GM23248 (cell line): ENCODE measurements around the gene TMEM108. TPM values are rescaled to one million over a fixed set of nuclear protein-coding genes. Genes with fewer than 3 reads are reported as not detected.

Source experiments
- DNase-seq: peaks from one replicate; pipeline ENCODE4 v3.0.0-alpha.2; 2015
- H2AFZ ChIP-seq: fragments of 200-600 bp; sonication (generic); 2 replicates; pipeline ENCODE4 v1.6.1; 2016; ENCODE audit warnings: antibody characterized with exemption
- H3F3A ChIP-seq: fragments of 200-600 bp; sonication (generic); 2 replicates; pipeline ENCODE4 v1.6.1; 2016; ENCODE audit warnings: mild to moderate bottlenecking, antibody characterized with exemption, mixed run types; ENCODE audit not compliant: insufficient read depth
- H3K27ac ChIP-seq: fragments of 200-600 bp; sonication (generic); 2 replicates; pipeline ENCODE4 v1.5.1; 2016; ENCODE audit warnings: mild to moderate bottlenecking
- H3K27me3 ChIP-seq: fragments of 200-600 bp; sonication (generic); replicated peaks from 2 replicates; pipeline ENCODE4 v1.6.1; 2016; ENCODE audit warnings: mild to moderate bottlenecking; ENCODE audit not compliant: insufficient read depth
- H3K36me3 ChIP-seq: fragments of 200-600 bp; sonication (generic); 2 replicates; pipeline ENCODE4 v1.6.1; 2016; ENCODE audit warnings: low read depth, mild to moderate bottlenecking
- H3K4me1 ChIP-seq: fragments of 200-600 bp; sonication (generic); 2 replicates; pipeline ENCODE4 v1.6.1; 2016; ENCODE audit warnings: mild to moderate bottlenecking; ENCODE audit not compliant: insufficient read depth
- H3K4me2 ChIP-seq: fragments of 200-600 bp; sonication (generic); one replicate; pipeline ENCODE4 v1.6.1; 2016; ENCODE audit warnings: mild to moderate bottlenecking; ENCODE audit not compliant: unreplicated experiment
- H3K4me3 ChIP-seq: fragments of 200-600 bp; sonication (generic); 2 replicates; pipeline ENCODE4 v1.5.1; 2016; ENCODE audit warnings: mild to moderate bottlenecking
- H3K79me2 ChIP-seq: fragments of 200-600 bp; sonication (generic); 2 replicates; pipeline ENCODE4 v1.6.1; 2016; ENCODE audit warnings: mild to moderate bottlenecking; ENCODE audit not compliant: insufficient read depth
- H3K9ac ChIP-seq: fragments of 200-600 bp; sonication (generic); 2 replicates; pipeline ENCODE4 v1.6.1; 2016; ENCODE audit warnings: mild to moderate bottlenecking
- H3K9me2 ChIP-seq: fragments of 200-600 bp; sonication (generic); 2 replicates; pipeline ENCODE4 v1.6.1; 2016; ENCODE audit warnings: mixed run types, mild to moderate bottlenecking, moderate library complexity; ENCODE audit not compliant: insufficient read depth
- H3K9me3 ChIP-seq: fragments of 200-600 bp; sonication (generic); one replicate; pipeline ENCODE4 v1.6.1; 2017; ENCODE audit warnings: low read depth
- H4K20me1 ChIP-seq: fragments of 200-600 bp; sonication (generic); 2 replicates; pipeline ENCODE4 v1.6.0; 2016; ENCODE audit not compliant: insufficient read depth
- EZH2 ChIP-seq: fragments of 200-600 bp; sonication (generic); IDR thresholded peaks from 2 replicates; pipeline ENCODE4 v1.6.1; 2018; ENCODE audit warnings: antibody characterized with exemption, mild to moderate bottlenecking; ENCODE audit not compliant: insufficient read depth, poor library complexity, severe bottlenecking
- EZH2phosphoT487 ChIP-seq: fragments of 200-600 bp; sonication (generic); IDR thresholded peaks from 2 replicates; pipeline ENCODE4 v1.6.1; 2018; ENCODE audit warnings: antibody characterized with exemption, moderate library complexity, mild to moderate bottlenecking, low read depth; ENCODE audit not compliant: insufficient read depth
- WGBS, 2 experiments: methylation state at CpG; one replicate each; pipeline ENCODE4 v1.1.6; 2015 to 2017; ENCODE audit warnings: low lambda C conversion rate in 2 of 2, low coverage in 1 of 2; ENCODE audit errors: missing lambda C conversion rate in 2 of 2; 5-methylcytosine and 5-hydroxymethylcytosine counted together
- in situ Hi-C: fragments of 300-500 bp; cut with MboI; formaldehyde crosslinking; loops from 2 replicates; pipeline ENCODE4 v1.15.0; 2020
- polyA plus RNA-seq: library from polyadenylated mRNA; unstranded; fragments of >200 nt; fragmentation: Nextera tagmentation; extraction: Ambion mirVana; gene quantifications from 2 replicates; pipeline ENCODE4 v1.2.1, GENCODE V29; 2016
- total RNA-seq: library from RNA; depleted of rRNA; stranded (reverse); fragments of >200 nt; shearing (Covaris generic); gene quantifications from 2 replicates; pipeline ENCODE4 v1.2.3, GENCODE V29; 2014

The TMEM108 gene
- total and polyA plus RNA-seq, 2 experiments from 2014 or later: not detected

- in situ Hi-C loops: no loop called here
Observed at GRCh38 chr3:133196527-133196926, 158.3 kb downstream of the TMEM108 start.

GRCh38 chr3:133197619-133198018, 159.4 kb downstream of the TMEM108 start:
- no peak overlapping the region for H3K4me2 ChIP-seq
- H3K9ac ChIP-seq: no peak overlapping the region
- H3K9me2 ChIP-seq: no peaks in the 10 kb centered on the region
- H3K79me2 ChIP-seq: no peaks in the 10 kb centered on the region
- H3K4me3 ChIP-seq: no peak overlapping the region
- in situ Hi-C loops: no loop called here
- no peaks in the 10 kb centered on the region for H3K4me1 ChIP-seq
- no peak overlapping the region for H3K27ac ChIP-seq
- H4K20me1 ChIP-seq: no peaks in the 10 kb centered on the region
- no peaks in the 10 kb centered on the region for H3K9me3 ChIP-seq
- no peaks in the 10 kb centered on the region for H3K27me3 ChIP-seq
- 9 to 13% methylated on average over 1 of the region's 1 CpG for WGBS, 2 experiments
- H3K36me3 ChIP-seq: no peaks in the 10 kb centered on the region
- no peaks in the 10 kb centered on the region for H3F3A ChIP-seq
- DNase-seq: no peak
- no peak overlapping the region for H2AFZ ChIP-seq
- TF ChIP-seq EZH2: no peak
- TF ChIP-seq EZH2phosphoT487: no peak

More at GRCh38 chr3:133196527-133196926, 158.3 kb downstream of the TMEM108 start:
- H3K27me3 ChIP-seq: no peaks in the 10 kb centered on the region
- no peaks in the 10 kb centered on the region for H3K79me2 ChIP-seq
- no peak overlapping the region for H3K9ac ChIP-seq
- DNase-seq: no peak
- no peak overlapping the region for H3K4me2 ChIP-seq
- no peaks in the 10 kb centered on the region for H3K4me1 ChIP-seq
- no peaks in the 10 kb centered on the region for H4K20me1 ChIP-seq
- H3K36me3 ChIP-seq: no peaks in the 10 kb centered on the region
- no peak overlapping the region for H3K27ac ChIP-seq
- no peaks in the 10 kb centered on the region for H3K9me2 ChIP-seq
- H3K4me3 ChIP-seq: no peak overlapping the region
- H2AFZ ChIP-seq: no peak overlapping the region
- 26 to 36% methylated on average over 3 of the region's 3 CpGs for WGBS, 2 experiments
- H3K9me3 ChIP-seq: no peaks in the 10 kb centered on the region
- no peaks in the 10 kb centered on the region for H3F3A ChIP-seq
- TF ChIP-seq EZH2phosphoT487: no peak
- TF ChIP-seq EZH2: no peak

- no peaks in the 10 kb centered on the region for H3K27me3 ChIP-seq
- WGBS, 2 experiments: 27 to 33% methylated on average over 5 of the region's 5 CpGs
- no peak overlapping the region for H3K4me2 ChIP-seq
Observed at GRCh38 chr3:133206921-133207320, 168.7 kb downstream of the TMEM108 start.

GRCh38 chr3:133208184-133208583, 170.0 kb downstream of the TMEM108 start:
- Histone ChIP-seq H3K9me3 (no peaks in the 10 kb centered on the region), H3K4me1 (no peaks in the 10 kb centered on the region), H4K20me1 (no peaks in the 10 kb centered on the region), H3K9ac (no peak overlapping the region), H3K4me2 (no peak overlapping the region), H3K9me2 (no peaks in the 10 kb centered on the region), H3K36me3 (no peaks in the 10 kb centered on the region), H3K27me3 (no peaks in the 10 kb centered on the region), H2AFZ (no peak overlapping the region), H3K79me2 (no peaks in the 10 kb centered on the region), H3K27ac (no peak overlapping the region), H3K4me3 (no peak overlapping the region), H3F3A (no peaks in the 10 kb centered on the region)
- in situ Hi-C loops: no loop called here
- no peak for TF ChIP-seq EZH2phosphoT487
- 0 to 10% methylated on average over 1 of the region's 1 CpG for WGBS, 2 experiments
- no peak for DNase-seq

More at GRCh38 chr3:133206921-133207320, 168.7 kb downstream of the TMEM108 start:
- no peak overlapping the region for H3K4me3 ChIP-seq
- in situ Hi-C loops: no loop called here
- H4K20me1 ChIP-seq: no peaks in the 10 kb centered on the region
- H3F3A ChIP-seq: no peaks in the 10 kb centered on the region
- H3K9ac ChIP-seq: no peak overlapping the region
- TF ChIP-seq EZH2phosphoT487 (no peak), EZH2 (no peak)
- no peaks in the 10 kb centered on the region for H3K79me2 ChIP-seq
- H3K27ac ChIP-seq: no peak overlapping the region
- H3K9me2 ChIP-seq: no peaks in the 10 kb centered on the region
- H3K4me1 ChIP-seq: no peaks in the 10 kb centered on the region
- no peak overlapping the region for H2AFZ ChIP-seq
- no peak for DNase-seq
- no peaks in the 10 kb centered on the region for H3K36me3 ChIP-seq
- H3K9me3 ChIP-seq: no peaks in the 10 kb centered on the region
